ENCODE data around the gene RGS17. TPM values are rescaled to one million over a fixed set of nuclear protein-coding genes. Genes with fewer than 3 reads are reported as not detected.

The RGS17 gene
- total RNA-seq, 1 experiment from 2014 or later = 3.2 TPM

DNA sequence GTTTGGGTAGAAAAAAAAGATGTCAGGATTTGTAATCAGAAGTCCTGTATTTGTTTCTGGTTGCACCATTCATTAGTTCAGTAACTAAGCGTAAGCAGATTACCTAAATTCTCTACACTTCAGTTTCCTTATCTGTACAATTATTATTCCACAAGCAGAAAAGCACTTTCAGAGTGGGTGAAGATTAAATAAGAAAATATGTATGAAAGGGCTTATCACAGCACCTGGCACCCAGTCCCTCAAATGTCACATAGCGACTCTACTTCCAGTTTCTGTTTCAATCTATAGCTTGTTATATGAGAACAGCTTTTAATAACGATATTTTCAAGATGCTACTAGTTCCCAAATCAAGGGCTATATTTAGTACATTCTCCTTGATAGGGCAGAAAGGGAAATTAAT is 31.4 kb downstream of the RGS17 start:
- H2BK12ac ChIP-seq (ENCODE audit: insufficient read length, low read depth, low read length) = no peak overlapping the region
- no peak overlapping the region for H3K14ac ChIP-seq (ENCODE audit: insufficient read depth, low read length)
- H3K9me3 Mint-ChIP-seq = no peaks in the 10 kb centered on the region
- H3K79me2 ChIP-seq (ENCODE audit: insufficient read depth, low read length) = no peaks in the 10 kb centered on the region
- H3K27me3 ChIP-seq (ENCODE audit: insufficient read depth, low read length) = no peaks in the 10 kb centered on the region
- H3K4me2 ChIP-seq (ENCODE audit: insufficient read depth, insufficient read length, low read length) = no peak overlapping the region
- no peaks in the 10 kb centered on the region; the same call in 1 of the 2 replicates for H3K4me1 ChIP-seq (ENCODE audit: insufficient read depth, low read length)
- H3K18ac ChIP-seq (ENCODE audit: insufficient read length, low read depth, low read length) = no peak overlapping the region
- no peak for DNase-seq
- H3K9ac ChIP-seq (ENCODE audit: extremely low read depth, insufficient read length, low read length) = no peak overlapping the region
- H2BK20ac ChIP-seq (ENCODE audit: low read depth, low read length, poor library complexity, severe bottlenecking) = no peak overlapping the region
- H3K23ac ChIP-seq (ENCODE audit: insufficient read length, low read depth, low read length) = no peak overlapping the region
- no peak overlapping the region for H2BK120ac ChIP-seq (ENCODE audit: low read depth, low read length, poor library complexity, severe bottlenecking)
- no peak overlapping the region for H3K4me3 Mint-ChIP-seq
- no peaks in the 10 kb centered on the region for H3K36me3 Mint-ChIP-seq (ENCODE audit: insufficient read depth in 1 of 3, low read depth in 3 of 3)
- no peaks in the 10 kb centered on the region for H4K20me1 ChIP-seq (ENCODE audit: control insufficient read depth, insufficient read depth, insufficient read length)
- no peak overlapping the region for H4K8ac ChIP-seq (replicated peaks; ENCODE audit: insufficient read length, low read depth, low read length)
- no peak overlapping the region for H3K27ac Mint-ChIP-seq
- no peak overlapping the region for H4K5ac ChIP-seq (ENCODE audit: insufficient read length, low read depth, low read length)
- WGBS (ENCODE audit: extremely low coverage, insufficient read length, low lambda C conversion rate) = no CpG with 5 or more reads among the region's 3 CpGs
- no peak overlapping the region for H3K27ac ChIP-seq (ENCODE audit: insufficient read length, low read depth, low read length)
- no peaks in the 10 kb centered on the region for H3K23me2 ChIP-seq (ENCODE audit: insufficient read length, low read depth, low read length, poor library complexity, severe bottlenecking)
- TF ChIP-seq, protein P1, sequence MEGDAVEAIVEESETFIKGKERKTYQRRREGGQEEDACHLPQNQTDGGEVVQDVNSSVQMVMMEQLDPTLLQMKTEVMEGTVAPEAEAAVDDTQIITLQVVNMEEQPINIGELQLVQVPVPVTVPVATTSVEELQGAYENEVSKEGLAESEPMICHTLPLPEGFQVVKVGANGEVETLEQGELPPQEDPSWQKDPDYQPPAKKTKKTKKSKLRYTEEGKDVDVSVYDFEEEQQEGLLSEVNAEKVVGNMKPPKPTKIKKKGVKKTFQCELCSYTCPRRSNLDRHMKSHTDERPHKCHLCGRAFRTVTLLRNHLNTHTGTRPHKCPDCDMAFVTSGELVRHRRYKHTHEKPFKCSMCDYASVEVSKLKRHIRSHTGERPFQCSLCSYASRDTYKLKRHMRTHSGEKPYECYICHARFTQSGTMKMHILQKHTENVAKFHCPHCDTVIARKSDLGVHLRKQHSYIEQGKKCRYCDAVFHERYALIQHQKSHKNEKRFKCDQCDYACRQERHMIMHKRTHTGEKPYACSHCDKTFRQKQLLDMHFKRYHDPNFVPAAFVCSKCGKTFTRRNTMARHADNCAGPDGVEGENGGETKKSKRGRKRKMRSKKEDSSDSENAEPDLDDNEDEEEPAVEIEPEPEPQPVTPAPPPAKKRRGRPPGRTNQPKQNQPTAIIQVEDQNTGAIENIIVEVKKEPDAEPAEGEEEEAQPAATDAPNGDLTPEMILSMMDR (conservative IDR thresholded peaks at IDR 0.05) = no peak
- no peak overlapping the region for H3K56ac ChIP-seq (ENCODE audit: insufficient read length, low read depth, low read length)
- H2BK5ac ChIP-seq (ENCODE audit: insufficient read length, low read length) = no peak overlapping the region
- H3K9me3 ChIP-seq (ENCODE audit: control insufficient read depth, low read depth, low read length) = no peaks in the 10 kb centered on the region
- no peak overlapping the region for H3K4ac ChIP-seq (ENCODE audit: low read depth, low read length)
- H2AFZ ChIP-seq (ENCODE audit: low read length) = no peak overlapping the region
- H3K79me1 ChIP-seq (ENCODE audit: insufficient read depth, low read depth, low read length, poor library complexity, severe bottlenecking) = no peaks in the 10 kb centered on the region
- no peak overlapping the region for H2AK5ac ChIP-seq (ENCODE audit: insufficient read length, low read length)
- H3T11ph ChIP-seq (ENCODE audit: low read length) = no peak overlapping the region
- peaks cover 2 to 6% of the 10 kb centered on the region in 2 experiments for H3K4me1 Mint-ChIP-seq
- H2BK15ac ChIP-seq (ENCODE audit: low read depth, low read length) = no peak overlapping the region
- H3K27me3 Mint-ChIP-seq (ENCODE audit: low read depth) = no peaks in the 10 kb centered on the region
- H4K91ac ChIP-seq (ENCODE audit: insufficient read length, low read depth, low read length) = no peak overlapping the region
